LHCN-M2 (cell line): Measurements from ENCODE around the gene SF3B4. TPM values are rescaled to one million over a fixed set of nuclear protein-coding genes. Genes with fewer than 3 reads are reported as not detected.

Source experiments
- DNase-seq: peaks from one replicate; pipeline ENCODE4 v3.0.0-alpha.2; 2012; ENCODE audit warnings: low read depth
- total RNA-seq: library from RNA; depleted of rRNA; stranded (reverse); fragments of >200 nt; gene quantifications from 2 replicates; pipeline ENCODE4 v1.2.3, GENCODE V29; 2014

SF3B4 gene
- total RNA-seq, 1 experiment from 2014 or later: 25.4 TPM

GRCh38 chr1:149933208-149933607 lies 5.6 kb upstream of the SF3B4 start:
- no peak for DNase-seq

- DNase-seq: no peak
These were observed 4.9 kb upstream of the SF3B4 start for GRCh38 chr1:149932474-149932873.

- no peak for DNase-seq
These were observed 3.7 kb upstream of the SF3B4 start for GRCh38 chr1:149931212-149931790.

- no peak for DNase-seq
These were observed 2.3 kb upstream of the SF3B4 start for GRCh38 chr1:149929856-149930255.

GRCh38 chr1:149928401-149928724 lies 760 bp upstream of the SF3B4 start:
- DNase-seq: no peak

DNA sequence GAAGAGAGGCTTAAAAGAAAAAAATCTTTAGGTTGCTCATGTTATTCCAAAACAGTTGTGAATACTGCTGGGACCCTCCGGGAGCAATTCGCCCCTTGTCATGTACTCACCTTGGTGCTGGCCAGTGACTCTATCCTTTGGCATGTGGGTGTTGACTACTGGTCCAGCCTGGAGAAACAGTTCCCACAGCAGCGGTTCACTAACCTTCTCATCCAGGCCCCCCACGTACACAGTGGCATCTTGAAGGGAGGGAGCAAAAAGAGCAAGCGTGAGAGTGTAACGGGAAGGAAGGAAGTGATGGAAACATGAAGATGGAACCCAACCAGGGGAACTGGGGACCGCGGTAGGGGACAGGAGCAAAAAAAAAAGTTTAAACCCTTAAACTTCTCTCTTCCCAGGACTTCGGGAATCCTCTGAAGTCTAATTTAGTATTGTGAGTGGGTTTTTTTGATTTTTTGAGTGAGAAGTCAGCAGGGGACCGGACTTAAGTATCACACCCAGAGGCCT lies 494 bp downstream of the SF3B4 start:
- DNase-seq: peak; percentile 15

- no peak for DNase-seq
These were observed 1.3 kb downstream of the SF3B4 start for GRCh38 chr1:149926296-149926695.

GRCh38 chr1:149925751-149926150 lies 1.9 kb downstream of the SF3B4 start:
- no peak for DNase-seq

- no peak for DNase-seq
These were observed 2.3 kb downstream of the SF3B4 start for GRCh38 chr1:149925345-149925744.

DNA sequence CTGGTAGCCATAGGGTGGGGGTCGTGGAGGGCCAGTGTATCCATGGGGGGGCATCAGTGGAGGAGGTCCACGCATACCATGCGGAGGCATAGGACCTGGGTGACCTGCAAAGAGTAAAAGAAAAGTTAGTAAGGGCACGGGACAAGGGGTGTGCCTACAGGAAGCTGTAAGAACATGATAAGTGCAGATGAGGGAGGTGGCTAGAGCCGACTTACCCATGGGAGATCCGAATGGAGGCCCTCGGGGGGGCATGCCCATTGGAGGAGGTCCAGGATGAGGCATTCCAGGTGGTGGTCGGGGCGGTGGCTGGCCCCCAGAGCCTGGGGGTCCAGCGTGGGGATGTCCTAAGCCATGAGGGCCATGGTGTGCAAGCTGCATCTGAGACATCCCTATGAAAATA lies 4.0 kb downstream of the SF3B4 start:
- no peak for DNase-seq

- DNase-seq: peak; percentile 69
These were observed 9.9 kb downstream of the SF3B4 start, which contains the start of gene SV2A for GRCh38 chr1:149917571-149918144. Gene SV2A (minus strand): TSS chr1:149917844. CDS start chr1:149913840, 4,004 bp downstream.

GRCh38 chr1:149916898-149917252 lies 10.7 kb downstream of the SF3B4 start:
- no peak for DNase-seq

GRCh38 chr1:149916193-149916897 lies 11.3 kb downstream of the SF3B4 start:
- no peak for DNase-seq

DNA sequence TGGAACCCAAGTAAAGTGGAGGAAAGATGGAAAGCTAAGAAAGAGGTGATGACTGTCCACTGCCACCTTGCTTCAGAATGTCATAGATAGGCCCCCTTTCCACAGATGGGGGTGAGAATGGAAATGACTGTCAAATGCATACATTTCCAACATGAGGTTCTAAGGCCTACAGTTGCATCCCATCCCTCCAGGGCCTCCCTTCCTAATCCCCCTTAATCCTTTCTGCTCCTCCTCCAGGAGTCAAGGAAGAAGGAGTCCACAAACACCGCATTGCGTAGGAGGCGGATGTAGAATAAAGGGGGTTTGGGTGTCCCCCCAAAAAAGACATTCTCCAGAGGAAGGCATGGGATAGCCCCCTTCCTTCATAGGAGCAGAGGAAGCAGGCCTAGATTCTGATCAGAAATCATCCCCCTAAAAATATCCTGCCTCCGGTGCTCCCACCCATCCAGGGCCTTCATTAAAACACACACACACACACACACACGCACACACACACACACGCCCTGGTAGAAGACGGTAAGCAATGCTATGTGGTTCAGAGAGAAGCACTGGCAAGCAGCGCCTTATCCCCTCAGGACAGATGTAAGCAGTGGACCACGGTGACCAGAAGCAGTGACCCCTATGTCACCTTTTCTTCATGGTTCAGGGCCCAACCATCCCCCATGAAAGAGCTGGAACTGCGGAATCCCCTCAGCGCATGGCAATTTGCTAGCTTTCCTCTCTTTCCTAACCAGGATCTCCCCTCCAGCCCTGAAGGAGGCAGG lies 12.0 kb downstream of the SF3B4 start:
- DNase-seq: no peak

DNA sequence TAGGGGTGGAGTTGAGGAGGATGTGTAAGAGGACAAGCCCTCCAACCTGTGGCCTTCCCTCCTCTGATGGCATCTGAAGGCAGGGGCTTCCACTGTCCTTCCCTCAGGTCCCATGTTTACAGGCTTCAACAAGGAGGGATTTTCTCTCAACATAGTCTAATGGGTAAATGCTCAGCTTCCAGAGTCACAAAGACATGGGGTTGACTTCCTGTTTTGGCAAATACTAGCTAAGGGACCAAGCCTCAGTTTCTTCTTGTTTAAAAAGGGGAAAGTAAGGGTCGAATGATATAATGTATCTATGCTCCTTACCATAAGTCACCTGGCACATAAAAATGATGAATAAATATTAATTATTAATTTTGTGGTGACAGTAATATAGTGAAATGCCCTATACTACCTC lies 13.1 kb downstream of the SF3B4 start:
- DNase-seq: no peak

DNA sequence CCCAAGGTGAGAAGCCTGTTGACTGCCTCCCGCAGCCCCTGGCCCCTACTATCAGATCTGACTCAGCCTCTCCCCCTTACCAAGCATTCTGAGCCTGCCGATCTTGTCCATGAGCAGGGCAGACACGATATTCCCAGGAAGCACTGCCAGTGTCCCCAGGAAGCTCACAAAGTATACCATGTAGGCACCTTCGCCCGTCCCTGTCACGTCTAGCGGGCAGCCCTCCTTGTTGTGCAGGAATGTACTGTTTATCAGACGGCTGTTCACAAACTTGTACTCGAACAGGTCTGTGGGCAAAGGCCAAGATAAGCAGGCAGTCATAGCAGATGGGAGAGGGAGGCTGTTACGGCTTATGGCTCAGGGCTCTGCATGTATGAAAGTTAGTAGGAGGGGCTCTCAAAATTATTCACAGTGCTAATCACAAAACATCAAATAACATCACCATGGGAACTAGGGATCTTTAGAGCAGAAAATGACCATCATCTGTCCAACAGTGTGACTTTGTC lies 21.0 kb downstream of the SF3B4 start:
- DNase-seq: no peak

GRCh38 chr1:149903836-149904491 lies 23.6 kb downstream of the SF3B4 start:
- DNase-seq: no peak

- DNase-seq: peak; percentile 89
These were observed 27.9 kb downstream of the SF3B4 start, which contains the start of gene BOLA1 for GRCh38 chr1:149899460-149900284. Gene BOLA1 (plus strand): TSS chr1:149899568. CDS start chr1:149900060, 492 bp downstream.

- DNase-seq: no peak
These were observed 31.0 kb downstream of the SF3B4 start for GRCh38 chr1:149896575-149896974.

DNA sequence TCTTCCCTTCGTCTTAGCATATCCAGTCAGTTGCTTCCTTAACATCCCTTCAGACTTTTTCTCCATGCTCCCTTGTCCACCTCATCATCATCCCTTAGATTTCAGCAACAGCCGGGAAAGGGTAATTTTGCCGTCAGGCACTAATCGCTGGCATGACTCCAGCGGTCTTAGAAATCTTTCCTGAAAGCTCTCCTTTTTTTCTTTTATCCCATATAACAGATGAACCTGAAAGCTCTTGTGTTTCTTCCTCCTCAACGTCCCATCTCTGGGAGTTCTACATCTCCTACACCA lies 38.7 kb downstream of the SF3B4 start:
- DNase-seq: peak; percentile 57
